SH-SY5Y (cell line): ENCODE measurements around the gene PPFIBP2.

Experiments used
- GATA2 ChIP-seq: IDR thresholded peaks from 2 replicates; pipeline ENCODE4 v1.6.1; 2011; ENCODE audit warnings: mild to moderate bottlenecking, low read depth, low read length
- GATA3 ChIP-seq: IDR thresholded peaks from 2 replicates; pipeline ENCODE4 v1.6.1; 2011; ENCODE audit warnings: low read depth, mild to moderate bottlenecking, low read length, moderate library complexity

- TF ChIP-seq GATA2: no peak
- TF ChIP-seq GATA3: no peak
These were observed 173.6 kb downstream of the PPFIBP2 start for GRCh38 chr11:7687386-7687785.
